ENCODE measurements around the gene SEL1L2. TPM values are rescaled to one million over a fixed set of nuclear protein-coding genes. Genes with fewer than 3 reads are reported as not detected.

SEL1L2 gene, protein sequence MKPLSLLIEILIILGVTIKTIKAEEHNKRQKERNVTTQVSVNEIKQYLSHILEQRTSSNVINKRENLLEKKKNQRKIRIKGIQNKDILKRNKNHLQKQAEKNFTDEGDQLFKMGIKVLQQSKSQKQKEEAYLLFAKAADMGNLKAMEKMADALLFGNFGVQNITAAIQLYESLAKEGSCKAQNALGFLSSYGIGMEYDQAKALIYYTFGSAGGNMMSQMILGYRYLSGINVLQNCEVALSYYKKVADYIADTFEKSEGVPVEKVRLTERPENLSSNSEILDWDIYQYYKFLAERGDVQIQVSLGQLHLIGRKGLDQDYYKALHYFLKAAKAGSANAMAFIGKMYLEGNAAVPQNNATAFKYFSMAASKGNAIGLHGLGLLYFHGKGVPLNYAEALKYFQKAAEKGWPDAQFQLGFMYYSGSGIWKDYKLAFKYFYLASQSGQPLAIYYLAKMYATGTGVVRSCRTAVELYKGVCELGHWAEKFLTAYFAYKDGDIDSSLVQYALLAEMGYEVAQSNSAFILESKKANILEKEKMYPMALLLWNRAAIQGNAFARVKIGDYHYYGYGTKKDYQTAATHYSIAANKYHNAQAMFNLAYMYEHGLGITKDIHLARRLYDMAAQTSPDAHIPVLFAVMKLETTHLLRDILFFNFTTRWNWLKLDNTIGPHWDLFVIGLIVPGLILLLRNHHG
- total RNA-seq (ENCODE audit: low replicate concordance): 0.23 TPM in 1 of 2 replicates, not detected in the other

GRCh38 chr20:13990465-13990864, at the start of gene SEL1L2:
Gene SEL1L2 (minus strand): TSS chr20:13990614. CDS start chr20:13990534, 80 bp downstream.

DNA sequence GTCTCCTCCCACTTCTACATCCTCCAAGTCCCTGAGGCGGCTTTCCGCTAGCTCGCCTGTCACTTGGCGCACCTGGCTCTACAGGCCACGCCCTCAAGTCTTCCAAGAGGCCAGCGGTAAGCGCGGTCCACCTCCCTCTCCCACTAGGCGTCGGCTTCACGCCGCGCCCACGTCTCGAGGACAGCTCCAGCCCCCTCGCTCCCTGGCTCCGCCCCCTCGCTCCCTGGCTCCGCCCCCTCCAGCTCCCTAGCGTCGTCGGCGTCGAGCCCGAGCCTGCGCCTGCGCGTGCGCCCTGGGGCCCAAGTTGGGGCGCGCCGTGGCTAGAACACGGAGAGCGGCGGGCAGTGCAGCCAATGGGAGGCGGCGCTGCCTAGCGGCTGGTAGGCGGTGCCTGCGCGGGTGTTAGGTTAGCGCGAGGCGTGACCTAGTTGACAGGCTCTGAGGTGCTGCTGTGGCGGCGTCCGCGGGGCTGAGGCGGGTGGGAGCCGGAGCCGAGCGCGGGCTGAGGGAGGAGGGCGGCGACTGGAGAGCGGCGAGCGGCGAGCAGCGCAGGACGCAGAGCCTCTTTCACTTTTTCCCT, 4.8 kb upstream of the SEL1L2 start, which contains the start of gene MACROD2:
TSS of gene MACROD2 (plus strand) at position 431 of the 580 bp plus-strand sequence.

Other genes with a start within 250 kb of the SEL1L2 start
- 11.3 and 37.3 TPM in 2 replicates for gene ESF1, start 205.7 kb downstream of the SEL1L2 start, total RNA-seq (ENCODE audit: low replicate concordance)
- gene NDUFAF5, start 205.6 kb downstream of the SEL1L2 start, total RNA-seq (ENCODE audit: low replicate concordance): 12.1 and 13.2 TPM in 2 replicates
- 0.38 and 4.0 TPM in 2 replicates for gene MACROD2, start 4.9 kb upstream of the SEL1L2 start, total RNA-seq (ENCODE audit: low replicate concordance)

All from smooth muscle cell of the coronary artery (primary cell).